IMR-90 (cell line): ENCODE measurements around the gene TMEM63A. TPM values are rescaled to one million over a fixed set of nuclear protein-coding genes. Genes with fewer than 3 reads are reported as not detected.

Experiments used
- ATAC-seq: fragments of 200-7000 bp; cut with Tn5 transposase; 2 replicates; pipeline ENCODE4 v1.9.1; 2020; ENCODE audit warnings: low read depth, mild to moderate bottlenecking, moderate library complexity
- BruUV-seq: library from RNA; stranded (reverse); fragments of 400-500 nt; replicated peaks from 2 replicates; lab custom pipeline; 2021; lab: Mats Ljungman, UMichigan
- CTCF ChIA-PET: fragments of 300-600 bp; formaldehyde crosslinking; extraction: SDS; loops from one replicate; lab custom pipeline; 2021; ENCODE audit warnings: antibody characterized with exemption; lab: Yijun Ruan, JAX
- POLR2A ChIA-PET: fragments of 300-600 bp; sonication (Branson Sonifier 250); formaldehyde crosslinking; loops from one replicate; lab custom pipeline; 2022; ENCODE audit warnings: antibody characterized with exemption; ENCODE audit not compliant: unreplicated experiment; lab: Charles Lee
- DNase-seq: peaks from one replicate; pipeline ENCODE4 v3.0.0; 2013
- H2AFZ ChIP-seq: replicated peaks from 2 replicates; pipeline ENCODE3; 2013; ENCODE audit warnings: low read length, mild to moderate bottlenecking; ENCODE audit not compliant: poor library complexity
- H2AK5ac ChIP-seq: 2 replicates; pipeline ENCODE4 v1.6.1; 2013; ENCODE audit warnings: low read depth, low read length, inconsistent platforms
- H2AK9ac ChIP-seq: replicated peaks from 2 replicates; pipeline ENCODE3; 2013; ENCODE audit warnings: mild to moderate bottlenecking, low read depth, low read length, moderate library complexity; ENCODE audit not compliant: poor library complexity
- H2BK120ac ChIP-seq: 2 replicates; pipeline ENCODE4 v1.6.1; 2013; ENCODE audit warnings: low read depth, low read length, inconsistent platforms
- H2BK15ac ChIP-seq: 3 replicates; pipeline ENCODE4 v1.6.1; 2013; ENCODE audit warnings: low read depth, low read length, inconsistent platforms
- H2BK20ac ChIP-seq: 2 replicates; pipeline ENCODE4 v1.6.1; 2013; ENCODE audit warnings: low read depth, mild to moderate bottlenecking, inconsistent platforms, low read length, moderate library complexity
- H2BK5ac ChIP-seq: 2 replicates; pipeline ENCODE4 v1.6.1; 2013; ENCODE audit warnings: mild to moderate bottlenecking, low read depth, low read length, inconsistent platforms; ENCODE audit not compliant: poor library complexity, severe bottlenecking
- H3K14ac ChIP-seq: replicated peaks from 2 replicates; pipeline ENCODE4 v1.6.1; 2013; ENCODE audit warnings: low read depth, low read length, inconsistent platforms
- H3K18ac ChIP-seq: 2 replicates; pipeline ENCODE4 v1.6.1; 2013; ENCODE audit warnings: low read depth, low read length, control low read depth
- H3K23ac ChIP-seq: 2 replicates; pipeline ENCODE4 v1.6.1; 2013; ENCODE audit warnings: low read depth, low read length, inconsistent platforms
- H3K27ac ChIP-seq: 2 replicates; pipeline ENCODE4 v1.5.1; 2013; ENCODE audit warnings: mild to moderate bottlenecking, control low read depth, low read length; ENCODE audit not compliant: insufficient read depth
- H3K27me3 ChIP-seq: 2 replicates; pipeline ENCODE4 v1.6.1; 2013; ENCODE audit warnings: low read length; ENCODE audit not compliant: control insufficient read depth, insufficient read depth
- H3K36me3 ChIP-seq: 2 replicates; pipeline ENCODE4 v1.6.1; 2013; ENCODE audit warnings: low read length, mixed read lengths; ENCODE audit not compliant: control insufficient read depth, insufficient read depth
- H3K4ac ChIP-seq: 2 replicates; pipeline ENCODE4 v1.6.1; 2013; ENCODE audit warnings: low read depth, low read length, inconsistent platforms
- H3K4me1 ChIP-seq: 2 replicates; pipeline ENCODE4 v1.6.1; 2013; ENCODE audit warnings: low read length, mixed read lengths; ENCODE audit not compliant: control insufficient read depth, insufficient read depth
- H3K4me2 ChIP-seq: 2 replicates; pipeline ENCODE4 v1.6.1; 2013; ENCODE audit warnings: low read depth, mild to moderate bottlenecking, control low read depth, low read length, moderate library complexity
- H3K4me3 ChIP-seq: 2 replicates; pipeline ENCODE4 v1.5.1; 2013; ENCODE audit warnings: low read depth, mild to moderate bottlenecking, control low read depth, low read length, moderate library complexity; ENCODE audit not compliant: insufficient read depth
- H3K56ac ChIP-seq: 2 replicates; pipeline ENCODE4 v1.6.1; 2013; ENCODE audit warnings: low read length, inconsistent platforms; ENCODE audit not compliant: insufficient read depth; ENCODE audit errors: extremely low read depth
- H3K79me1 ChIP-seq, 2 experiments: 2 replicates each; pipeline ENCODE4 v1.6.1; 2013; ENCODE audit warnings: low read length in 2 of 2, inconsistent platforms in 1 of 2, low read depth in 1 of 2
- H3K9ac ChIP-seq: 2 replicates; pipeline ENCODE4 v1.6.1; 2013; ENCODE audit warnings: low read depth, low read length, control low read depth
- H3K9me1 ChIP-seq: 2 replicates; pipeline ENCODE4 v1.6.1; 2013; ENCODE audit warnings: low read length, inconsistent platforms; ENCODE audit not compliant: insufficient read depth
- H3K9me3 ChIP-seq: 2 replicates; pipeline ENCODE4 v1.6.1; 2013; ENCODE audit warnings: low read length; ENCODE audit not compliant: control insufficient read depth, insufficient read depth
- H4K20me1 ChIP-seq: 2 replicates; pipeline ENCODE4 v1.6.1; 2013; ENCODE audit warnings: low read length, inconsistent platforms; ENCODE audit not compliant: insufficient read depth
- H4K5ac ChIP-seq: 2 replicates; pipeline ENCODE4 v1.6.1; 2013; ENCODE audit warnings: mild to moderate bottlenecking, low read depth, low read length, control low read depth
- H4K8ac ChIP-seq, 2 experiments: 2 replicates each; pipeline ENCODE4 v1.6.1; 2013; ENCODE audit warnings: low read depth in 2 of 2, low read length in 2 of 2, control low read depth in 1 of 2, inconsistent platforms in 1 of 2
- H4K91ac ChIP-seq: 2 replicates; pipeline ENCODE4 v1.6.1; 2013; ENCODE audit warnings: low read depth, low read length, inconsistent platforms; ENCODE audit not compliant: insufficient read depth
- BHLHE40 ChIP-seq: fragments of 150-350 bp; IDR thresholded peaks from 2 replicates; pipeline ENCODE4 v1.6.1; 2016; ENCODE audit warnings: mild to moderate bottlenecking, low read depth, low read length
- CHD1 ChIP-seq: IDR thresholded peaks from 2 replicates; pipeline ENCODE4 v1.6.1; 2012; ENCODE audit warnings: low read depth, low read length, improper control_type of control experiment
- FOS ChIP-seq: fragments of 150-350 bp; IDR thresholded peaks from 2 replicates; pipeline ENCODE4 v1.6.1; 2016; ENCODE audit warnings: low read depth, low read length
- RFX5 ChIP-seq: IDR thresholded peaks from 2 replicates; pipeline ENCODE4 v1.8.0; 2012; ENCODE audit warnings: low read depth, mild to moderate bottlenecking, low read length, moderate library complexity
- WGBS, 2 experiments: methylation state at CpG; one replicate each; pipeline versions ENCODE4 v1.1.5 to v1.1.7; 2013; ENCODE audit warnings: missing lambda C conversion rate in 2 of 2; ENCODE audit not compliant: insufficient read length in 1 of 2; ENCODE audit errors: extremely low coverage in 2 of 2; 5-methylcytosine and 5-hydroxymethylcytosine counted together
- dilution Hi-C: fragments of 300-500 bp; cut with HindIII; formaldehyde crosslinking; loops from one replicate; pipeline ENCODE4 v1.14.3; 2018; ENCODE audit warnings: low sequenced_read_pairs; ENCODE audit not compliant: unreplicated experiment
- in situ Hi-C: fragments of 300-500 bp; cut with MboI; formaldehyde crosslinking; loops from 3 replicates; pipeline ENCODE4 v1.14.3; 2019; ENCODE audit warnings: low sequenced_read_pairs, inconsistent platforms, mixed read lengths
- intact Hi-C: fragments of 100-400 bp; cut with micrococcal nuclease; formaldehyde crosslinking; loops from 2 replicates; pipeline ENCODE4 v1.10.0; 2022
- polyA plus RNA-seq, 3 experiments: library from polyadenylated mRNA; depleted of rRNA; stranded (reverse); fragments of >200 nt; gene quantifications; 2 replicates each; pipeline ENCODE4 v1.2.3, GENCODE V29; 2012; ENCODE audit warnings: low replicate concordance in 1 of 3
- total RNA-seq: library from RNA; depleted of rRNA; stranded (reverse); fragments of >200 nt; gene quantifications from 2 replicates; pipeline ENCODE4 v1.2.3, GENCODE V29; 2012

Gene TMEM63A
- total and polyA plus RNA-seq, 2 of the 4 experiments (the other 2 are of a cell fraction) = 4.7 to 23.3 TPM

GRCh38 chr1:225896937-225897549, 14.9 kb upstream of the TMEM63A start:
- Histone ChIP-seq H3K4me1 (peaks cover 4% of the 10 kb centered on the region), H4K20me1 (no peaks in the 10 kb centered on the region), H3K23ac (no peak overlapping the region), H3K9me3 (no peaks in the 10 kb centered on the region), H4K8ac (no peak overlapping the region), H4K91ac (no peak overlapping the region), H2BK5ac (no peak overlapping the region), H2BK15ac (no peak overlapping the region), H3K27ac (no peak overlapping the region), H2AK5ac (peak overlapping the region; percentile 9; the same call in 1 of the 2 replicates), H2AK9ac (no peak overlapping the region), H3K9me1 (peaks cover 3% of the 10 kb centered on the region; the same call in 1 of the 2 replicates), H2BK120ac (no peak overlapping the region), H3K14ac (no peak overlapping the region; the same call in 1 of the 2 replicates), H3K4me3 (no peak overlapping the region), H3K4ac (no peak overlapping the region), H3K18ac (no peak overlapping the region), H2BK20ac (no peak overlapping the region), H3K4me2 (no peak overlapping the region), H3K27me3 (no peaks in the 10 kb centered on the region), H3K9ac (no peak overlapping the region), H3K56ac (no peak overlapping the region), H2AFZ (peak overlapping the region; percentile 53), H4K5ac (no peak overlapping the region), H3K79me1 (no peaks in the 10 kb centered on the region), H3K36me3 (no peaks in the 10 kb centered on the region)
- ChIA-PET POLR2A (no interaction called here), CTCF (interaction anchor here (0.5 kb wide), 1 partner anchor 372 kb away, joined by 3 read pairs; no protein-coding TSS in a partner anchor)
- 56% methylated on average over 3 of the region's 7 CpGs; no CpG with 5 or more reads in 1 of the 2 experiments for whole genome bisulfite sequencing, 2 experiments
- intact Hi-C loops (no loop called here), in situ Hi-C loops (no loop called here), dilution Hi-C loops (no loop called here)
- BruUV-seq = no TSS peak
- TF ChIP-seq RFX5 (no peak), CHD1 (no peak), BHLHE40 (0 out of 2 replicates have a peak, but pooled peaks have one; percentile 40), FOS (no peak)
- ATAC-seq (peak; percentile 44), DNase-seq (peak; percentile 34)
